C1 segment of cervical spinal cord (tissue), 14 donors: ENCODE results near the gene ADAM22.
"Not testable (repeated sequence)": the region's sequence is repeated elsewhere in the genome, so short reads cannot be mapped to it uniquely, and the experiment has no call there.

ENCODE experiments used
- DNase-seq, 14 donors: peaks; one replicate each; lab custom pipeline; 2025; lab: John Stamatoyannopoulos, UW

The ADAM22 gene

DNA sequence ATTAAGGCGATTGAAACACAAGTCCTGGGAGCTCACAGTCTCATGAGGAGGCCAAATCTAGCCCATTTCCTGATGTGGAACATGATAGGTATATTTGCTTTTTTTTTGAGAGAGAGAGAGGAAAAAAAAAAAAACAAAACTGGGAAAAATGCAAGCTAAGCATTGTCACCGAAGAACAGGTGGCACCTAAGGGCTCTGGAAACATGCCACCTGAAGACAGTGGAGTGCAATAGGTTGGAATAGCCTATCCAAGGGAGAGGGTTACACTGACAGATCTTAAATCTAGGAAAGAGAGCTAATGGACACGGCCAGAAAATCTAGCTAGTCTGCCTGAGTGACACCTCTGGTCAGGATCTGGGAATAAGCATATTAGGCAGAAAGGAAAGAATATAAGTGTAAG, 175.6 kb downstream of the ADAM22 start:
- DNase-seq: peak in 1 of 14 donors; percentile 55

- peak in 1 of 14 donors; percentile 55 for DNase-seq
Observed at GRCh38 chr7:88111140-88111743, 177.2 kb downstream of the ADAM22 start.

GRCh38 chr7:88111954-88112471, 178.0 kb downstream of the ADAM22 start:
- DNase-seq: no peak

DNA sequence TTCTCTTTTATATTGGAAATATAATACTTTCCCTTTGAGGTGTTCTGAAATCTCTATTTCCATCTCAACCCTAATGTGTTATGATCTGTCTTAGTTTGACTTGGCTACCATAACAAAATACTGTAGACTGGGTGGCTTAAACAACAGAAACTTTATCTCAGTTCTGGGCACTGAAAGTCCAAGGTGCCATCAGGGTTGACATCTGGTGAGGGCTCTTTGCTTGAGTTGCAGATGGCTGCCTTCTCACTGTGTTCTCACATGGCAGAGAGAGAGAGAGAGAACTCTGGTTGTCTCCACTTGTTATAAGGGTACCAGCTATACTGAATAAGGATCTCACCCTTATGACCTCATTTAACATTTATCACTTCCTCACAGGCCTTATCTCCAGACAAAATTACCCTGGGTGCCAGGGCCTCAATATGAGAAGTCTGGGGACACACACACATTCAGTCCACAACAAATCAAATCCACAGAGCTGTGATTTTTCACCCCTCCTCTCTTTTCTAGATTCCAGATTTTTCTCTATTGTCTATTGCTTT, 181.3 kb downstream of the ADAM22 start:
- DNase-seq: no peak

- no peak for DNase-seq
Observed at GRCh38 chr7:88115816-88116215, 181.8 kb downstream of the ADAM22 start.

- no peak for DNase-seq
Observed at GRCh38 chr7:88116235-88116795, 182.3 kb downstream of the ADAM22 start.

DNA sequence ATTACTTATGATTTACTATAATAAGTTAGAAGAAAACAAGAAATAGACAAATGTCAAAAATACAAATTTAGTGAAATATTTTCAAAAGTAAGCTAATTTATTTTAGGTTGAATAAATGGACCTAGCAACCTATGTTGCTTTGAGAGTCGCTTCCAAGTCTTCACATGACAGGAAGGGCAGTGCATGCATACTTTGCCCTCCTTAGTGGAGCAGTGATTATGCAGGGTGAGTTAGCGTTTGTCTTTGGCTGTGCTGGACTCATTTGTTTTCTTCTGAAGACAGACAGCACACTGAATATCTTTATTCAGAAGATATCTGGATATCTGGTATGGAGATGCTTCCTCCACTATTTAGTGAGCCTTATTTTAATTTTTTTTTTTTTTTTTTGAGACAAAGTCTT, 183.3 kb downstream of the ADAM22 start:
- DNase-seq: no peak

DNA sequence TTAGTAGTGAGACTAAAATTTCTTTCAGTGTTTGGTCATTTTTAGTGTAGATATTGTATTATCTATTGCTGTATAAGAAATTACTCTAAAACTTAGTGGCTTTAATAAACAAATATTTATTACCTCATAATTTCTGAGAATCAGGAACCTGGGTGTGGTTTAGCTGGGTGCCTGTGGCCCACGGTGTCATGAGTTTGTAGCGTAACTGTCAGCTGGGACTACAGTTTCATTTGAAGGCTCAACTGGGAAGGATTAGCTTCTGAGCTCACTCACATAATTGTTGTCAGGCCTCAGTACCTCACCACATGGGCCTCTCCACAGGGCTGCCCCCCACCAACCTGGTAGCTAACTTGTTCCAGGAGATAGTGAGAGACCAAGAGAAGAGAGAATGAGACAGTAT, 187.3 kb downstream of the ADAM22 start:
- no peak for DNase-seq

GRCh38 chr7:88127637-88128290, 193.7 kb downstream of the ADAM22 start:
- DNase-seq: no peak

GRCh38 chr7:88132725-88133124, 198.7 kb downstream of the ADAM22 start:
- DNase-seq: no peak

DNA sequence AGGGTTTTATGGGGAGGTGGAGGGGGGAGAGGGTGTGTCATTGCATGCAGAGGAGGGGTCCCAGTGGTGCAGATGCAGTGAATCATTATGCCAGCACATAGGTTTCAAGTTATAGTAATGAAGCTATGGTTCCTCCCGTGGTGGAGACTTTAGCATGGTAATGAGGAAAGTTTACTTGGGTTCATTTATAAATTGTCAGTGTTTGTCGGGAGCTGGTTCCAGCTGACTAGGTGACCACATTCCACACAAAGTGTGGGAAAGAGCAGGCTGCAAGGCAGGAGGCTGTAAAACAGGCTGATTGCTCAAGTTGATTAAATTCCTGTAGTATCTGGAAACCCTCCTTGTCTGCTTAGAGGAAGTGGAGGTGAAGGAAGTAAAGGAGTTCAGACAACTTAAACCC, 206.9 kb downstream of the ADAM22 start:
- DNase-seq: no peak

- DNase-seq: no peak
Observed at GRCh38 chr7:88141479-88141878, 207.4 kb downstream of the ADAM22 start.

DNA sequence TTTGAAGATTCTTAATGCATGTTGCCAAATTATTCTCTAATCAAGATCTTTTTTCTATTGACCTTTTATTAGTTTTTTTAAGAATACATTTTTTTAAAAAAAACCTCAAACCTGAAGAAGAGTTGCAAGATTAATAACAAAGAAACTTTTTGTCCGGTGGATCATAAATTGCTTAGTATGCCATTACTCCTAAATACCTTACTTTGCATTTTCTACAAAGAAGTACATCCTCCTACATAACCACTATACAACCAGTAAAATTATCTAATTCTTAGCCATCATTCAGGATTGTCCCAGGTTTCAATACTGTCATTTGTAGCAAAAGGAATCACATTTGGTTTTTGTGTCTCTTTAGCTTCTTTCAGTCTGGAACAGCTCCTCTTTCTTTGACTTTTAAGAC, 207.9 kb downstream of the ADAM22 start:
- DNase-seq: no peak

- peak in 3 of 14 donors; percentile 2 to 76 (median 9) for DNase-seq
Observed at GRCh38 chr7:88146616-88147015, 212.6 kb downstream of the ADAM22 start.

DNA sequence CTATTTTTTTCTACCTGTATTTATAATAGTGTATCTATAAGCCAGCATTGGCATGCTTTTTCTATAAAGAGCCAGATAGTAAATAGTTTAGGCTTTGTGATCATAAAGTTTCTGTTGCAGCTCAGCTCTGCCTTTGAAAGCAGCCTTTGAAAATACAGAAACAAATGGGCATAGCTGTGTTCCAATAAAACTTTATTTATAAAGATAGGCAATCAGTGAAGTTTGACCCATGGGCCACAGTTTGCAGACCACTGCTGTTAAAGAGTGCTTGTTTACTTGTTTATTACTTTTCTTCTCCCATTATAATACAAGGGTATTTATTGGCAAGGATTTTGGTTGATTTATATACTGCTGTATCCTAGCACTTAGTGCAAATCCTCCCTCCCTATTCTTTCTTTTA, 213.3 kb downstream of the ADAM22 start:
- no peak for DNase-seq

- DNase-seq: no peak
Observed at GRCh38 chr7:88147949-88148348, 213.9 kb downstream of the ADAM22 start.

DNA sequence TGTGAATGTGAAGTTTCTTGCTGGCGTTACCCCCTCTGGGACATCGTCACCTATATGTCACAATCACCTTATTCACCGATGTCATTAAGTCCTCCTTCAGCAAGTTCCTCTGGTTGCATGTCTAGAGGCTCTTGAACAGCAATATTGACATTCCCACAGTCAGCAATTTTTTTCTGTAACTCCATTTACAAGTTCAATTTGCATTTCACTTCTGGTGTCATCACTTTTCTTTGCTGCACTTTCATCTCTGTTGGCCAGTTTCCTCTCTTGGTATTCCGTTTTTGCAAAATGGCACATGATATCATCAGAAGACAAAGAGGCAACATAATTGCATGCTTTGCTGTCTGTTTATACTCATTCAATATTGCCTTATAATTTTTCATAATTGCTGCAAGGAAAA, 216.0 kb downstream of the ADAM22 start:
- no peak for DNase-seq

DNA sequence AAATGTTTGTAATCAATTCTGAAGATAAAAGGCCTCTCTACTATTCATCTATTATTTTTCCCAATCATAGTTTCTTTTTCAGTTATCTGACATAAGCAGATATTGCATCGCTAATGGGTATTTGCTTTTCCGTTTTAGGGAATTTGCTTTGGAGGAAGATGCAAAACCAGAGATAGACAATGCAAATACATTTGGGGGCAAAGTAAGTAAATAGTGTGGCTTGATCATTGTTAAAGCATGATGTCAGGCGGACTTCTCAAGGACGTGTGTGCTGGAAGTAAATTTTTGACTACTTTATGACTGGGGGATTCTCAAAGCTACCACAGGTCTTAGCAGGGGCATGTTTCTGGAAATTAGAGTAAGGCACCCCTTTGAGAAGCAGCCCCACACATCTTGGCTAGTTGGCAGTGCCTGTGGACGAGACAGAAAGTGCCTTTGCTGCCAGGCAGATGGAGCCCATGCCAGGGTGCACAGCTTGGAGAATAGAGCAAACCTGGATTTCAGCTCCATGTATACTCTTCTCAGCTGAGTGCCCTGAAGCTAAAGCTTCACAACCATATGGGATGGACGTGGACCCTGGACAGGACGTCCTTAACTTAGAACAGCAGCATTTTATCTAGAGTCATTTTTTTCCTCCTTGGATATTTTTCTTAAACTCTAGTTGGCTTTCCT, 217.2 kb downstream of the ADAM22 start:
- DNase-seq: peak in 2 of 14 donors; percentile 34 to 92

- DNase-seq: no peak
Observed at GRCh38 chr7:88153378-88153777, 219.3 kb downstream of the ADAM22 start.

DNA sequence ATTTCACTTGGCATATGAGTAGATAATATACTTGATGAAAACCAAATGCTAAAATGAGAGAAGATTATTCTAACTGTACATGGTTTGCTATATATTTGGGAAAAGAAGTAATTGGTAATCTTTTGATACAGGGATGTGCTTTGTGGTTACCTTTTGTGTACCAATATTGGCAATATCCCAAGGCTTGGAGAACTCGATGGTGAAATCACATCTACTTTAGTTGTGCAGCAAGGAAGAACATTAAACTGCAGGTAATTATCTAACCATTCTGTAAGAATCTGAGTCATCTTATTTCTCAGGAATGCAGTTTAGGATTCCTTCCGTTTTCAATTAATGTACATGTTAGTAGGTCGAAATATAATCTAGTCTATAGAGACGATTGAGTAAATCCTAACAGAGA, 221.7 kb downstream of the ADAM22 start:
- DNase-seq: no peak

- DNase-seq: no peak
Observed at GRCh38 chr7:88156356-88156755, 222.3 kb downstream of the ADAM22 start.

DNA sequence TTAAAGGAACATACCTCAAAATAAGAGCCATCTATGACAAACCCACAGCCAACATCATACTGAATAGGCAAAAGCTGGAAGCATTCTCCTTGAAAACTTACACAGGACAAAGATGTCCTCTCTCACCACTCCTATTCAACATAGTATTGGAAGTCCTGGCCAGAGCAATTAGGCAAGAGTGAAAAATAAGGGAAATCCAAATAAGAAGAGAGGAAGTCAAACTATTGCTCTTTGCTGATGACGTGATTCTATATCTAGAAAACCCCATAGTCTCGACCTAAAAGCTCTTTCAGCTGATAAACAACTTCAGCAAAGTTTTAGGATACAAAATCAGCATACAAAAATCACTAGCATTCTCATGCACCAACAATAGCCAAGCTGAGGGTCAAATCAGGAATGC, 225.7 kb downstream of the ADAM22 start:
- DNase-seq: not testable (repeated sequence)
